OCI-LY7 (cell line): ENCODE data around the gene EFCAB11. TPM values are rescaled to one million over a fixed set of nuclear protein-coding genes. Genes with fewer than 3 reads are reported as not detected.
A peak's percentile ranks its signal among the peaks of the same experiment; 100 is the strongest.

ENCODE experiments used
- BruUV-seq: library from RNA; stranded (reverse); fragments of 400-500 nt; replicated peaks from 2 replicates; lab custom pipeline; 2021; lab: Mats Ljungman, UMichigan
- CTCF ChIA-PET: fragments of 300-600 bp; sonication (Branson Sonifier 250); formaldehyde crosslinking; loops from one replicate; lab custom pipeline; 2022; ENCODE audit warnings: antibody characterized with exemption; ENCODE audit not compliant: unreplicated experiment; lab: Charles Lee
- POLR2A ChIA-PET: fragments of 300-600 bp; sonication (Branson Sonifier 250); formaldehyde crosslinking; loops from one replicate; lab custom pipeline; 2022; ENCODE audit warnings: antibody characterized with exemption; lab: Charles Lee
- DNase-seq: peaks from one replicate; pipeline ENCODE4 v3.0.0-alpha.2; 2015; ENCODE audit warnings: low spot score
- H2AFZ ChIP-seq: fragments of 200-600 bp; sonication (generic), shearing (Covaris generic); 2 replicates; pipeline ENCODE4 v1.6.1; 2014; ENCODE audit warnings: mild to moderate bottlenecking, antibody characterized with exemption, low read length, moderate library complexity
- H3K27ac ChIP-seq: fragments of 200-600 bp; sonication (generic); 2 replicates; pipeline ENCODE4 v1.5.1; 2014; ENCODE audit warnings: mixed run types, low read depth, mild to moderate bottlenecking, moderate library complexity, low read length, inconsistent platforms; ENCODE audit not compliant: poor library complexity, severe bottlenecking
- H3K36me3 ChIP-seq: fragments of 200-600 bp; sonication (generic); 2 replicates; pipeline ENCODE4 v1.6.1; 2014; ENCODE audit warnings: mild to moderate bottlenecking, antibody characterized with exemption, low read length, moderate library complexity, mixed read lengths; ENCODE audit not compliant: insufficient read depth
- H3K4me1 ChIP-seq: fragments of 200-600 bp; sonication (generic); 2 replicates; pipeline ENCODE4 v1.5.1; 2014; ENCODE audit warnings: mild to moderate bottlenecking, low read length; ENCODE audit not compliant: insufficient read depth, poor library complexity, severe bottlenecking
- H3K4me2 ChIP-seq: fragments of 200-600 bp; sonication (generic); 2 replicates; pipeline ENCODE4 v1.6.1; 2014; ENCODE audit warnings: mild to moderate bottlenecking, low read length
- H3K4me3 ChIP-seq: fragments of 200-600 bp; sonication (generic); 2 replicates; pipeline ENCODE4 v1.5.1; 2014; ENCODE audit warnings: mild to moderate bottlenecking, low read depth, low read length; ENCODE audit not compliant: poor library complexity, severe bottlenecking
- H3K79me2 ChIP-seq: fragments of 200-600 bp; sonication (generic); 2 replicates; pipeline ENCODE4 v1.6.1; 2016; ENCODE audit warnings: low read depth, mild to moderate bottlenecking, low read length, moderate library complexity, mixed read lengths; ENCODE audit not compliant: insufficient read depth
- H3K9me2 ChIP-seq: fragments of 200-600 bp; sonication (generic); 2 replicates; pipeline ENCODE4 v1.6.1; 2016; ENCODE audit warnings: mild to moderate bottlenecking, low read length, mixed read lengths; ENCODE audit not compliant: insufficient read depth
- H3K9me3 ChIP-seq: fragments of 200-600 bp; sonication (generic); 2 replicates; pipeline ENCODE4 v1.6.1; 2014; ENCODE audit warnings: mild to moderate bottlenecking, mixed run types, low read length, mixed read lengths
- H4K20me1 ChIP-seq: fragments of 200-600 bp; sonication (generic); 2 replicates; pipeline ENCODE4 v1.6.1; 2014; ENCODE audit warnings: mild to moderate bottlenecking, antibody characterized with exemption, low read length, moderate library complexity, mixed read lengths; ENCODE audit not compliant: insufficient read depth
- EZH2phosphoT487 ChIP-seq: fragments of 200-600 bp; sonication (generic); IDR thresholded peaks from 2 replicates; pipeline ENCODE4 v1.6.1; 2018; ENCODE audit warnings: low read depth, borderline replicate concordance, mild to moderate bottlenecking, mixed run types, antibody characterized with exemption, low read length, moderate library complexity, mixed read lengths
- intact Hi-C: fragments of 100-400 bp; cut with micrococcal nuclease; formaldehyde crosslinking; loops from one replicate; pipeline ENCODE4 v1.10.0; 2022; ENCODE audit not compliant: unreplicated experiment
- total RNA-seq, 2 experiments: library from RNA; depleted of rRNA in 1 of 2; stranded (reverse); fragments of >200 nt in 1 of 2; shearing (Covaris generic) in 1 of 2; gene quantifications; 2 replicates each; pipeline ENCODE4 v1.2.3, GENCODE V29; 2014 to 2022
- TF ChIP-seq, protein P1 (sequence below): fragments of 200-600 bp; sonication (generic); conservative IDR thresholded peaks from 2 replicates; pipeline ENCODE4 v1.5.1; 2014; ENCODE audit warnings: mild to moderate bottlenecking, antibody characterized with exemption, low read length, moderate library complexity, mixed read lengths

Gene EFCAB11
- total RNA-seq, 2 experiments from 2014 or later: 9.3 to 29.5 TPM

DNA sequence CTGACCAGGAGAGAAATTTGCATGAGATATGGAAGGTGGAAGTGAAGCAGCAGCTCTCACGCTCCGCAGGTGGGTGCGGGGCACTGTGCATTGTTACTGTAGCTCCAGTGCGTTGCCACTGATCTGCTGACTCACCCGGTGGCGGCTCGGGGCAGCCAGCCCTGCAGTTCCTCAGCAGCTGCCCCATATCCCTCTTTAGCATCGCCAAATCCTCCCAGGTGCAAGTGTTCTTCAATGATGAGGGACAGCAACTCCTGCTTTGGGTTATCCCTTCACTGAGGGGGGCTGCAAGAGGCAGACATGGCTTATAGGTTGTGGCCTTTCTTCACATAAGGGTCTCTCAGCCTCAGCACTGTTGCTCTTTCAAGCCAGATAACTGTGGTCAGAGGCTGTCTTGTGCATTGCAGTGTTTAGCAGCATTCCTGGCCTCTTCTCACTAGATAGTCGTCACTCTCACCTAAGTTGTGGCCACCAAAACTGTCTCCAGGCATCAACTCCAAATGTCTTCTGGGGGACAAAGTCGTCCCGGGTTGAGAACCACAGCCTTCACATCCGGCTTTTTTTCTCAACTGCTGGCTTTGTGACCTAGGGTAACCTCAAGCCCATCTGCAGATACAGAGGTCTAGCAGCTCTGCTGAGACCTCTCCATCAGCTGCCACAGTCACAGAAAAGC is 180.8 kb downstream of the EFCAB11 start:
- peak; percentile 85 for DNase-seq
- no peaks in the 10 kb centered on the region for H3K9me3 ChIP-seq
- H4K20me1 ChIP-seq: no peaks in the 10 kb centered on the region
- ChIA-PET CTCF (interaction anchor here (0.6 to 1.0 kb wide), 2 partner anchors 343 to 390 kb away, joined by 3 to 4 read pairs; no protein-coding TSS in a partner anchor), POLR2A (interaction anchor here (0.8 to 1.5 kb wide), 5 partner anchors 53 to 470 kb away, joined by 3 to 5 read pairs (median 3); no protein-coding TSS in a partner anchor)
- no peaks in the 10 kb centered on the region for H3K9me2 ChIP-seq
- TF ChIP-seq EZH2phosphoT487: no peak
- TF ChIP-seq, protein P1, sequence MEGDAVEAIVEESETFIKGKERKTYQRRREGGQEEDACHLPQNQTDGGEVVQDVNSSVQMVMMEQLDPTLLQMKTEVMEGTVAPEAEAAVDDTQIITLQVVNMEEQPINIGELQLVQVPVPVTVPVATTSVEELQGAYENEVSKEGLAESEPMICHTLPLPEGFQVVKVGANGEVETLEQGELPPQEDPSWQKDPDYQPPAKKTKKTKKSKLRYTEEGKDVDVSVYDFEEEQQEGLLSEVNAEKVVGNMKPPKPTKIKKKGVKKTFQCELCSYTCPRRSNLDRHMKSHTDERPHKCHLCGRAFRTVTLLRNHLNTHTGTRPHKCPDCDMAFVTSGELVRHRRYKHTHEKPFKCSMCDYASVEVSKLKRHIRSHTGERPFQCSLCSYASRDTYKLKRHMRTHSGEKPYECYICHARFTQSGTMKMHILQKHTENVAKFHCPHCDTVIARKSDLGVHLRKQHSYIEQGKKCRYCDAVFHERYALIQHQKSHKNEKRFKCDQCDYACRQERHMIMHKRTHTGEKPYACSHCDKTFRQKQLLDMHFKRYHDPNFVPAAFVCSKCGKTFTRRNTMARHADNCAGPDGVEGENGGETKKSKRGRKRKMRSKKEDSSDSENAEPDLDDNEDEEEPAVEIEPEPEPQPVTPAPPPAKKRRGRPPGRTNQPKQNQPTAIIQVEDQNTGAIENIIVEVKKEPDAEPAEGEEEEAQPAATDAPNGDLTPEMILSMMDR: no peak
- peak overlapping the region; percentile 53 for H3K4me3 ChIP-seq
- no peaks in the 10 kb centered on the region for H3K79me2 ChIP-seq
- intact Hi-C loops: loop anchor here (1.0 to 2.0 kb wide), 4 partner anchors 142 to 389 kb away; no protein-coding TSS in a partner anchor
- H3K27ac ChIP-seq: peak overlapping the region; percentile 79
- BruUV-seq: no TSS peak
- no peaks in the 10 kb centered on the region for H3K36me3 ChIP-seq
- H3K4me1 ChIP-seq: peaks cover 49% of the 10 kb centered on the region
- H2AFZ ChIP-seq: peak overlapping the region; percentile 48; the same call in 1 of the 2 replicates
- peak overlapping the region; percentile 79 for H3K4me2 ChIP-seq

GRCh38 chr14:89773151-89773550 is 181.4 kb downstream of the EFCAB11 start:
- no peaks in the 10 kb centered on the region for H3K9me3 ChIP-seq
- peak overlapping the region; percentile 53 for H3K4me3 ChIP-seq
- intact Hi-C loops: loop anchor here (1.0 to 2.0 kb wide), 4 partner anchors 142 to 389 kb away; no protein-coding TSS in a partner anchor
- no TSS peak for BruUV-seq
- H3K36me3 ChIP-seq: no peaks in the 10 kb centered on the region
- POLR2A ChIA-PET: interaction anchor here (0.7 to 1.5 kb wide), 6 partner anchors 11 to 469 kb away, joined by 3 to 5 read pairs (median 3); no protein-coding TSS in a partner anchor
- TF ChIP-seq, protein P1: no peak
- H2AFZ ChIP-seq: peak overlapping the region; percentile 48; the same call in 1 of the 2 replicates
- no peaks in the 10 kb centered on the region for H4K20me1 ChIP-seq
- peaks cover 49% of the 10 kb centered on the region for H3K4me1 ChIP-seq
- H3K79me2 ChIP-seq: no peaks in the 10 kb centered on the region
- H3K27ac ChIP-seq: peak overlapping the region; percentile 79
- peak; percentile 86 for DNase-seq
- H3K9me2 ChIP-seq: no peaks in the 10 kb centered on the region
- H3K4me2 ChIP-seq: peak overlapping the region; percentile 79
- CTCF ChIA-PET: interaction anchor here (0.6 to 1.0 kb wide), 2 partner anchors 343 to 390 kb away, joined by 3 to 4 read pairs; no protein-coding TSS in a partner anchor

- intact Hi-C loops: no loop called here
- BruUV-seq: no TSS peak
These were observed 183.3 kb downstream of the EFCAB11 start for GRCh38 chr14:89771251-89771650.

More at GRCh38 chr14:89771251-89771650, 183.3 kb downstream of the EFCAB11 start:
- H3K4me1 ChIP-seq: peaks cover 62% of the 10 kb centered on the region
- DNase-seq: no peak
- H3K27ac ChIP-seq: no peak overlapping the region
- H2AFZ ChIP-seq: no peak overlapping the region
- H3K79me2 ChIP-seq: no peaks in the 10 kb centered on the region
- no peaks in the 10 kb centered on the region for H3K9me3 ChIP-seq
- H4K20me1 ChIP-seq: no peaks in the 10 kb centered on the region
- no peaks in the 10 kb centered on the region for H3K36me3 ChIP-seq
- no peaks in the 10 kb centered on the region for H3K9me2 ChIP-seq
- TF ChIP-seq, protein P1: no peak
- no peak for TF ChIP-seq EZH2phosphoT487
- no peak overlapping the region for H3K4me3 ChIP-seq
- H3K4me2 ChIP-seq: no peak overlapping the region
- POLR2A ChIA-PET: interaction anchor here (0.6 kb wide), 2 partner anchors 486 to 730 kb away, joined by 3 to 5 read pairs; no protein-coding TSS in a partner anchor
- CTCF ChIA-PET: no interaction called here
